Calu3 (cell line): ENCODE data around the gene EGR1. TPM values are rescaled to one million over a fixed set of nuclear protein-coding genes. Genes with fewer than 3 reads are reported as not detected.
A peak's percentile ranks its signal among the peaks of the same experiment; 100 is the strongest.

ENCODE experiments used
- BruUV-seq: library from RNA; stranded (reverse); fragments of 400-500 nt; replicated peaks from 2 replicates; lab custom pipeline; 2021; lab: Mats Ljungman, UMichigan
- CTCF ChIA-PET: fragments of 300-600 bp; sonication (Branson Sonifier 250); formaldehyde crosslinking; loops from one replicate; lab custom pipeline; 2022; ENCODE audit warnings: antibody characterized with exemption; lab: Charles Lee
- DNase-seq: peaks from one replicate; pipeline ENCODE4 v3.0.0; 2022
- H3K27ac Mint-ChIP-seq: one replicate; pipeline ENCODE4 v1.8.0; 2022; ENCODE audit warnings: mixed read lengths; ENCODE audit not compliant: unreplicated experiment
- H3K27me3 Mint-ChIP-seq: one replicate; pipeline ENCODE4 v1.8.0; 2022; ENCODE audit warnings: mixed read lengths; ENCODE audit not compliant: unreplicated experiment
- H3K36me3 Mint-ChIP-seq: one replicate; pipeline ENCODE4 v1.8.0; 2022; ENCODE audit warnings: mild to moderate bottlenecking, moderate library complexity, mixed read lengths; ENCODE audit not compliant: insufficient read depth, unreplicated experiment
- H3K4me1 Mint-ChIP-seq: one replicate; pipeline ENCODE4 v1.8.0; 2022; ENCODE audit warnings: mild to moderate bottlenecking, low read depth, mixed read lengths; ENCODE audit not compliant: unreplicated experiment
- H3K4me3 Mint-ChIP-seq: one replicate; pipeline ENCODE4 v1.8.0; 2022; ENCODE audit warnings: mild to moderate bottlenecking, low read depth, moderate library complexity, mixed read lengths; ENCODE audit not compliant: unreplicated experiment
- H3K9me3 Mint-ChIP-seq: one replicate; pipeline ENCODE4 v1.8.0; 2022; ENCODE audit warnings: low read depth, mixed read lengths; ENCODE audit not compliant: unreplicated experiment
- CTCF ChIP-seq: fragments of 200-600 bp; IDR thresholded peaks from one replicate; pipeline ENCODE4 v1.8.0; 2022; ENCODE audit warnings: antibody characterized with exemption; ENCODE audit not compliant: unreplicated experiment
- intact Hi-C: fragments of 100-400 bp; cut with micrococcal nuclease; formaldehyde crosslinking; loops from one replicate; pipeline ENCODE4 v1.10.0; 2022; ENCODE audit not compliant: unreplicated experiment
- total RNA-seq: library from RNA; stranded (reverse); gene quantifications from 2 replicates; pipeline ENCODE4 v1.2.3, GENCODE V29; 2022

The EGR1 gene
- total RNA-seq, 1 experiment from 2014 or later = 97.0 TPM

GRCh38 chr5:138464008-138464387, 1.3 kb upstream of the EGR1 start:
- CTCF ChIA-PET = interaction anchor here (0.6 to 3.1 kb wide), 4 partner anchors 14 to 141 kb away, joined by 3 to 35 read pairs (median 4); partner anchors contain the start of gene FAM53C
- H3K4me3 Mint-ChIP-seq = peak overlapping the region; percentile 78
- BruUV-seq = no TSS peak

GRCh38 chr5:138464388-138465260, 655 bp upstream of the EGR1 start:
- H3K9me3 Mint-ChIP-seq = no peaks in the 10 kb centered on the region

More at GRCh38 chr5:138464008-138464387, 1.3 kb upstream of the EGR1 start:
- intact Hi-C loops = loop anchor here (10.0 kb wide), 1 partner anchor 81 kb away; the partner anchor contains the start of gene ETF1
- peaks cover 32% of the 10 kb centered on the region for H3K27me3 Mint-ChIP-seq
- H3K9me3 Mint-ChIP-seq = no peaks in the 10 kb centered on the region
- peaks cover 60% of the 10 kb centered on the region for H3K36me3 Mint-ChIP-seq
- TF ChIP-seq CTCF = peak; percentile 96
- DNase-seq = peak; percentile 99
- peak overlapping the region; percentile 94 for H3K27ac Mint-ChIP-seq
- H3K4me1 Mint-ChIP-seq = peaks cover 22% of the 10 kb centered on the region

GRCh38 chr5:138466125-138466899, 1.0 kb downstream of the EGR1 start:
- peak; percentile 62 for DNase-seq
- no peaks in the 10 kb centered on the region for H3K9me3 Mint-ChIP-seq
- intact Hi-C loops = loop anchor here (5.0 to 10.0 kb wide), 2 partner anchors 36 to 78 kb away; partner anchors contain the start of gene ETF1
- CTCF ChIA-PET = interaction anchor here (0.7 kb wide), 2 partner anchors 54 to 337 kb away, joined by 3 to 7 read pairs; no protein-coding TSS in a partner anchor
- no peak for TF ChIP-seq CTCF
- H3K4me1 Mint-ChIP-seq = peaks cover 33% of the 10 kb centered on the region
- BruUV-seq = no TSS peak
- peaks cover 82% of the 10 kb centered on the region for H3K36me3 Mint-ChIP-seq
- peaks cover 28% of the 10 kb centered on the region for H3K27me3 Mint-ChIP-seq
- peak overlapping the region; percentile 94 for H3K27ac Mint-ChIP-seq
- peak overlapping the region; percentile 78 for H3K4me3 Mint-ChIP-seq

More at GRCh38 chr5:138464388-138465260, 655 bp upstream of the EGR1 start:
- TSS peak; percentile 72 for BruUV-seq
- peaks cover 27% of the 10 kb centered on the region for H3K27me3 Mint-ChIP-seq
- H3K27ac Mint-ChIP-seq = peak overlapping the region; percentile 94
- CTCF ChIA-PET = interaction anchor here (0.5 to 3.1 kb wide), 8 partner anchors 13 to 126 kb away, joined by 3 to 35 read pairs (median 3); partner anchors contain the start of genes ETF1, FAM53C and HSPA9
- intact Hi-C loops = loop anchor here (5.0 to 10.0 kb wide), 2 partner anchors 38 to 80 kb away; partner anchors contain the start of gene ETF1
- TF ChIP-seq CTCF = peak; percentile 44
- H3K4me1 Mint-ChIP-seq = peaks cover 23% of the 10 kb centered on the region
- peak overlapping the region; percentile 78 for H3K4me3 Mint-ChIP-seq
- DNase-seq = peak; percentile 99
- peaks cover 66% of the 10 kb centered on the region for H3K36me3 Mint-ChIP-seq
